Lower leg skin (tissue), 4 donors: ENCODE results near the gene PLCH2. TPM values are rescaled to one million over a fixed set of nuclear protein-coding genes. Genes with fewer than 3 reads are reported as not detected.

Source experiments
- DNase-seq, 2 donors: peaks; one replicate each; pipeline ENCODE4 v3.0.0-alpha.2; 2019; ENCODE audit warnings: low spot score in 2 of 2
- H3K4me3 ChIP-seq: fragments of 200-600 bp; sonication (generic); 2 replicates; pipeline ENCODE4 v1.5.1; 2017; ENCODE audit warnings: mild to moderate bottlenecking, low read depth; ENCODE audit not compliant: poor library complexity, severe bottlenecking
- CTCF ChIP-seq, 3 donors: fragments of 450-650 bp; IDR thresholded peaks; one replicate each; pipeline ENCODE4 v1.5.1; 2016; ENCODE audit warnings: antibody characterized with exemption in 3 of 3, mild to moderate bottlenecking in 3 of 3, moderate library complexity in 2 of 3
- POLR2A ChIP-seq, 2 donors: fragments of 450-650 bp; IDR thresholded peaks; one replicate each; pipeline ENCODE4 v1.6.1; 2016 to 2017; ENCODE audit warnings: antibody characterized with exemption in 2 of 2, mild to moderate bottlenecking in 1 of 2, moderate library complexity in 1 of 2
- WGBS, 2 donors: methylation state at CpG; one replicate each; pipeline ENCODE4 v1.1.5; 2018; 5-methylcytosine and 5-hydroxymethylcytosine counted together
- intact Hi-C: fragments of 100-400 bp; cut with DNase I; formaldehyde crosslinking; loops from one replicate; pipeline ENCODE4 v1.15.0; 2023; ENCODE audit warnings: low total_unique reads
- total RNA-seq, 4 donors: library from RNA; depleted of rRNA; stranded (reverse); fragments of >200 nt; gene quantifications; one replicate each; pipeline ENCODE4 v1.1.0, GENCODE V29; 2016

Gene PLCH2
- total RNA-seq, 4 donors from 2014 or later = 83.2 to 170 (median 115) TPM

DNA sequence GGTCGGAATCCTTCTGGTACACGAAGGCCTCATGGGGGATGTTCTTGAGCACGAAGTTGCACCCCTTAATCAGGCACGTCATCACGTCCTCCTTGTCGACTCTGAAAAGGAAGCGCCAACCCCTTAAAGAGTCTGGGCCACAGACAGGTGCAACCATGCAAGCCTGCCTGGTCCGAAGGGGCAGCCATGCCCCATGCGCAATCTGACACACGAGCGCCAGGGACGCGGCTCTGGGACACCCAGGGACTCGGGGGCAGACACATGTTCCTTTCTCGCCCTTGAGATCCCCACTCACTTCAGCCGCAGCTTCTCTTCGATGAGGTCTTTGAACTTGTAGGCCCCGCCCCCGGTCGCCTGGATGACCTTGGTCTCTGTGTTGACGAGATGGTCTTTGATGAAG, 44.7 kb downstream of the PLCH2 start:
- H3K4me3 ChIP-seq = no peak overlapping the region
- intact Hi-C loops = no loop called here
- no peak for TF ChIP-seq POLR2A (IDR thresholded peaks at IDR 0.05)
- TF ChIP-seq CTCF (IDR thresholded peaks at IDR 0.05) = no peak
- 95 to 98% methylated on average over 10 to 21 of the region's 21 CpGs for WGBS, 2 donors
- no peak for DNase-seq

- DNase-seq = no peak
Observed at GRCh38 chr1:2522230-2522629, 46.1 kb downstream of the PLCH2 start.

DNA sequence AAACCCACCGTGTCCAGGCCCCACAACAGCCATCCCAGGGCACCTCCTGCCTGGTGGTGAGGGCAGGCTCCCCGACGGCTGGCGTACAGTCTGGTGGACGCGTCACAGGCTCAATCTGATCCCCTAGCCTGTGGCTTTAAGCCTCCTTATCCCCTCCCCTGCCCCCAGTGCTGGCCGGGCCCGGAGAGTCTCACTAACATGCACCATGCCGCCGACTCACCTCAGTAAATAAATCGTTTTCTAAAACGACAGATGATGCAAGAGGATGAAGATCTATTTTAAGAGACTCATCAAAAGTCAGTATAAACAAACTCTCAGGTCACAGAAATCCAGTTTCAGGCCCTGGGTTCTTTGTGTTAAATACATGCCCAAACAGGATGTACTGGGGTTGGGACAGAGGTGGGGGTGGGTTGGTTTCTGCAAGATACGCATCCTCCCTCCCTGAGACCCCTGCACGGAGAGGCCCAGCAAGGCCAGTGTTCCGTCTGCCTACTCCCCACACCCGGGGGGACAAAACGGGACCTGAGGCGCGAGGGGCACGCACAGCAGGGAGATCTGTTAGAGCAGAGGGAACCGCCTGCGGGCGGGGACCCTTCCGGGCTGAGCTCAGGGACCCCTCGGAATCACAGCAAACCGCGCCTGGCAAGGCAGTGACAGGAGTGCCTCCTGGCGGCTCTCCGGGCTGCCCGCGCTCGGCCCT, 47.3 kb downstream of the PLCH2 start:
- TF ChIP-seq POLR2A (IDR thresholded peaks at IDR 0.05) (no peak), CTCF (IDR thresholded peaks at IDR 0.05) (no peak)

More at GRCh38 chr1:2522230-2522629, 46.1 kb downstream of the PLCH2 start:
- no peak overlapping the region for H3K4me3 ChIP-seq
- TF ChIP-seq POLR2A (IDR thresholded peaks at IDR 0.05) (no peak), CTCF (IDR thresholded peaks at IDR 0.05) (no peak)
- intact Hi-C loops = no loop called here
- 93 to 94% methylated on average over 7 of the region's 7 CpGs for WGBS, 2 donors

DNA sequence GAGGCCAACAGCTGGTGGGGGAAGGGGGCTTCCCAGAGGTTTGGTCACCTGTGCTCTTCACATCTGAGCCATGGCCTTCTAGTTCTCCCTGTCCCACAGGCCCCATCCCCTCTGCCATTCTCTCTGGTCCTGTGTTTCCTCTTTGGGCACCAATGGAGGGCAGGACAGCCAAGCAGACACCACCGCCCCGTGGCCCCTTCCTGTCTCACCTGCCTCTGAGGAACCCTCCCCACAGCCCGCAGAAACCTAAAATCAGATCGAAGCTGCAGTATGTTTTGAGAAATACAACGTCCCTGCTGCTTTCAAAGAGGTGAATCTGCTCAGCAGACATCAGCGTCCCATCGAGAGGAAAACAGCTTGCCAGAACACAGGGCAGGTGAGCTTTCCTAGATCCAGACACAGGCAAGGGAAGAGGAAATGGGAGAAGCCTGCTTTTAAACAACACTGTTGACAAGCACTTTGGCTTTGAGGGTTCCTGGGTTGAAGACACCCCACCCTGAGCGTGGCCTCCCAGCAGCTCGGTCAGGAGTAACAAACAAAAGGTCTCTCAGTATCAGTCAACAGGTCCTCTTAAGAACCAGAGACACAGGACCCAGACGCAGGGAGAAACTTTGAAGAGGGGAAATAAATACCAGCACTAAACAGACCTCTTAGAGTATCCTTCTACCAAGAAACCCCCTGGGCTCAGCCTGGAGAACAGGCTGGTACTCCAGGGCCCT, 48.0 kb downstream of the PLCH2 start:
- no peak overlapping the region for H3K4me3 ChIP-seq
- DNase-seq = no peak
- WGBS, 2 donors = 73 to 81% methylated on average over 10 of the region's 10 CpGs
- TF ChIP-seq POLR2A (IDR thresholded peaks at IDR 0.05) (no peak), CTCF (IDR thresholded peaks at IDR 0.05) (no peak)
- intact Hi-C loops = no loop called here

More for the DNA sequence above, 47.3 kb downstream of the PLCH2 start:
- 77 to 81% methylated on average over 24 to 29 of the region's 32 CpGs for WGBS, 2 donors
- no peak overlapping the region for H3K4me3 ChIP-seq
- no peak for DNase-seq
- intact Hi-C loops = no loop called here

GRCh38 chr1:2525572-2525919, 49.5 kb downstream of the PLCH2 start:
- no peak for TF ChIP-seq POLR2A (IDR thresholded peaks at IDR 0.05)
- no peak for TF ChIP-seq CTCF (IDR thresholded peaks at IDR 0.05)
- intact Hi-C loops = no loop called here
- 4 to 9% methylated on average over 11 to 17 of the region's 20 CpGs for WGBS, 2 donors

More at GRCh38 chr1:2525572-2525919, 49.5 kb downstream of the PLCH2 start:
- DNase-seq = no peak
- H3K4me3 ChIP-seq = peak overlapping the region; percentile 84
